ENCODE results near the gene PCNX1.
"Not testable (repeated sequence)": the region's sequence is repeated elsewhere in the genome, so short reads cannot be mapped to it uniquely, and the experiment has no call there.

The PCNX1 gene

GRCh38 chr14:70907176-70907995, at the start of gene PCNX1:
Gene PCNX1, plus strand, starts transcription at chr14:70907459. Its CDS starts 392 bp downstream, at chr14:70907851.
- H3K36me3 ChIP-seq (ENCODE audit: control insufficient read depth, insufficient read depth, low read length), result no peaks in the 10 kb centered on the region
- H3K4me3 ChIP-seq (ENCODE audit: low read length), result peak within 1 kb of the TSS; percentile 77
- no peaks in the 10 kb centered on the region for H3K27me3 ChIP-seq (ENCODE audit: control insufficient read depth, insufficient read depth, low read length)
- peak within 1 kb of the TSS; percentile 94 for H3K27ac ChIP-seq (ENCODE audit: low read depth, low read length)
- peaks cover 23% of the 10 kb centered on the region for H3K4me1 ChIP-seq (ENCODE audit: control insufficient read depth, insufficient read depth, low read length)
- peak within 1 kb of the TSS; percentile 75 for H3K9ac ChIP-seq (ENCODE audit: low read length)

DNA sequence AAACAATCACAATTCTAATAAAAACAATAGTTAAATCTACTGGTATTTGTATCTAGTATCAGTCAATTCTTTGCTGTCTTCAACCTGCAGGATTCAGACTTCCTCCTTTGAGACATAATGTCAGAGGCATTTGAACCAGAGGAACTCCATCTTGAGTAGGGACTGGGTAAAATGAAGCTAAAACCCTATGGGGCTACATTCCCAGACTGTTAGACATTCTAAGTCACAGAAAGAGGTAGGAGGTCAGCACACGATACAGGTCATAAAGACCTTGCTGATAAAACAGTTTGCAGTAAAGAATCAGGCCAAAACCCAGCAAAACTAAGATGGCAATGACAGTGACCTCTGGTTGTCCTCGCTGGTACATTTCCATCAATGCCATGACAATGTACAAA, 49.8 kb upstream of the PCNX1 start:
- no peak overlapping the region for H3K4me3 ChIP-seq (ENCODE audit: low read length)
- no peaks in the 10 kb centered on the region for H3K36me3 ChIP-seq (ENCODE audit: control insufficient read depth, insufficient read depth, low read length)
- H3K4me1 ChIP-seq (ENCODE audit: control insufficient read depth, insufficient read depth, low read length), result no peaks in the 10 kb centered on the region
- H3K27ac ChIP-seq (ENCODE audit: low read depth, low read length), result no peak overlapping the region
- H3K27me3 ChIP-seq (ENCODE audit: control insufficient read depth, insufficient read depth, low read length), result no peaks in the 10 kb centered on the region
- no peak overlapping the region for H3K9ac ChIP-seq (ENCODE audit: low read length)

GRCh38 chr14:70858641-70859040, 48.6 kb upstream of the PCNX1 start:
- no peaks in the 10 kb centered on the region for H3K4me1 ChIP-seq (ENCODE audit: control insufficient read depth, insufficient read depth, low read length)
- no peaks in the 10 kb centered on the region for H3K27me3 ChIP-seq (ENCODE audit: control insufficient read depth, insufficient read depth, low read length)
- no peak overlapping the region for H3K27ac ChIP-seq (ENCODE audit: low read depth, low read length)
- no peak overlapping the region for H3K4me3 ChIP-seq (ENCODE audit: low read length)
- no peaks in the 10 kb centered on the region for H3K36me3 ChIP-seq (ENCODE audit: control insufficient read depth, insufficient read depth, low read length)
- H3K9ac ChIP-seq (ENCODE audit: low read length), result no peak overlapping the region

DNA sequence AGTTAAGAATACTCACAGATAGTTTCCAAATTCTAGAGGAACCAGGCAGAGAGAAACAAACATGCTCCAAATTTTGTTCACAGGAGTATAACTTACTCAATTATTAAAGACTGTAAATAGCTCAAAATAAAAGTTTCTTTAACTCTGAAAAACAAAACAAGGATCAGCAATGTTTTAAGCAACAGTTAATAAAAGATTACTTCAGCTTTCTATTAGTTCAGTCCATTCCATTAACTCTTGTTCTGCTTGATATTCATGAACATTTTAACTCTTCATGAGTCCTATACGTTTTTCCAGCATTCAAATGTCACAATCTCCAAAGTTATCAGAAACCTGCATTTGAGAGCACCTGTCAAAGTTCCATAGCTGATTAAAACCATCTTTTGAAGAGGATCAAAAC, 40.3 kb upstream of the PCNX1 start:
- not testable (repeated sequence) for H3K4me3 ChIP-seq (ENCODE audit: low read length); H3K27ac ChIP-seq (ENCODE audit: low read depth, low read length); H3K27me3 ChIP-seq (ENCODE audit: control insufficient read depth, insufficient read depth, low read length); H3K4me1 ChIP-seq (ENCODE audit: control insufficient read depth, insufficient read depth, low read length); H3K9ac ChIP-seq (ENCODE audit: low read length); H3K36me3 ChIP-seq (ENCODE audit: control insufficient read depth, insufficient read depth, low read length)

- Histone ChIP-seq H3K4me3 (ENCODE audit: low read length) (no peak overlapping the region), H3K9ac (ENCODE audit: low read length) (no peak overlapping the region), H3K27ac (ENCODE audit: low read depth, low read length) (no peak overlapping the region), H3K4me1 (ENCODE audit: control insufficient read depth, insufficient read depth, low read length) (no peaks in the 10 kb centered on the region), H3K27me3 (ENCODE audit: control insufficient read depth, insufficient read depth, low read length) (no peaks in the 10 kb centered on the region), H3K36me3 (ENCODE audit: control insufficient read depth, insufficient read depth, low read length) (no peaks in the 10 kb centered on the region)
Observed at GRCh38 chr14:70871001-70871400, 36.3 kb upstream of the PCNX1 start.

- no peaks in the 10 kb centered on the region for H3K27me3 ChIP-seq (ENCODE audit: control insufficient read depth, insufficient read depth, low read length)
- no peaks in the 10 kb centered on the region for H3K36me3 ChIP-seq (ENCODE audit: control insufficient read depth, insufficient read depth, low read length)
- H3K4me1 ChIP-seq (ENCODE audit: control insufficient read depth, insufficient read depth, low read length), result no peaks in the 10 kb centered on the region
- H3K27ac ChIP-seq (ENCODE audit: low read depth, low read length), result no peak overlapping the region
- H3K9ac ChIP-seq (ENCODE audit: low read length), result no peak overlapping the region
- peak overlapping the region; percentile 9 for H3K4me3 ChIP-seq (ENCODE audit: low read length)
Observed at GRCh38 chr14:70871863-70872677, 35.2 kb upstream of the PCNX1 start.

DNA sequence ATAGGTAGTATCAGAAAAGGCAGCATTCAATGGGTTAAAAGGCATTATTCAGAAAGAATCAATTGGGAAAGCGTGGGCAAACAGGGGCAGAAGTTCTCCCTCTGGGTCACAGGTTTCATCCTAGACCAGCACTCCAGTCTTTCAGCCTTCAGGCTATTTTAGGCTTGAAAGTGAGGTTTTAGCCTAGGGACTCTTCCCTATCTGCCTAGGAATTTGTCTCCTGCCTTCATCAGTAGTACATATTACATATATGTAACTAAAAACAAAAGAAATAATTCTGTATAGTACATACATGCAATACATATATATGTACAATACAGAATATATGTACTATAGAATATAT, 34.6 kb upstream of the PCNX1 start:
- no peak overlapping the region for H3K9ac ChIP-seq (ENCODE audit: low read length)
- H3K4me3 ChIP-seq (ENCODE audit: low read length), result peak overlapping the region; percentile 9
- H3K27me3 ChIP-seq (ENCODE audit: control insufficient read depth, insufficient read depth, low read length), result no peaks in the 10 kb centered on the region
- no peaks in the 10 kb centered on the region for H3K4me1 ChIP-seq (ENCODE audit: control insufficient read depth, insufficient read depth, low read length)
- H3K27ac ChIP-seq (ENCODE audit: low read depth, low read length), result no peak overlapping the region
- H3K36me3 ChIP-seq (ENCODE audit: control insufficient read depth, insufficient read depth, low read length), result no peaks in the 10 kb centered on the region

DNA sequence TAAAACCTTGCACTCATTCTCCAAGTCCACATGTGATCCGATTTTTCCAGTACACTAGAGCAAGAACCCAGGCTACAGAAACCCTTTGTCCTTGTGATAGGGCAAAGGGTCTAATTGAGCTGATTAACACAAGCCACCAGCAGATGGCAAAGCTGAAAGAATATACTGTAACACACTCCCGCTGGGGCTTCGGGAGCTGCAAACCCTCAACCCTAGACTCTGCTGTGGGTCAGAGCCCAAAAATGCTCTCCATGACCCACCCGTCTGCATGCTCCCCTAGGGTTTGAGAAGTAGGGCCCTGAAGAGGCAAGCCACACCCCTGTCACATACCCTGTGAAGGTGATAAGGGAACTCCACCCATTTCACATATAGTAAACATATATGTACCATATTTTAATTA, 33.6 kb upstream of the PCNX1 start:
- no peaks in the 10 kb centered on the region for H3K27me3 ChIP-seq (ENCODE audit: control insufficient read depth, insufficient read depth, low read length)
- no peaks in the 10 kb centered on the region for H3K36me3 ChIP-seq (ENCODE audit: control insufficient read depth, insufficient read depth, low read length)
- no peaks in the 10 kb centered on the region for H3K4me1 ChIP-seq (ENCODE audit: control insufficient read depth, insufficient read depth, low read length)
- no peak overlapping the region for H3K4me3 ChIP-seq (ENCODE audit: low read length)
- H3K27ac ChIP-seq (ENCODE audit: low read depth, low read length), result no peak overlapping the region
- H3K9ac ChIP-seq (ENCODE audit: low read length), result no peak overlapping the region

- not testable (repeated sequence) for H3K4me3 ChIP-seq (ENCODE audit: low read length); H3K27ac ChIP-seq (ENCODE audit: low read depth, low read length); H3K4me1 ChIP-seq (ENCODE audit: control insufficient read depth, insufficient read depth, low read length); H3K27me3 ChIP-seq (ENCODE audit: control insufficient read depth, insufficient read depth, low read length); H3K9ac ChIP-seq (ENCODE audit: low read length); H3K36me3 ChIP-seq (ENCODE audit: control insufficient read depth, insufficient read depth, low read length)
Observed at GRCh38 chr14:70875811-70876460, 31.3 kb upstream of the PCNX1 start.

- no peaks in the 10 kb centered on the region for H3K27me3 ChIP-seq (ENCODE audit: control insufficient read depth, insufficient read depth, low read length)
- H3K4me3 ChIP-seq (ENCODE audit: low read length), result no peak overlapping the region
- H3K27ac ChIP-seq (ENCODE audit: low read depth, low read length), result no peak overlapping the region
- no peak overlapping the region for H3K9ac ChIP-seq (ENCODE audit: low read length)
- no peaks in the 10 kb centered on the region for H3K4me1 ChIP-seq (ENCODE audit: control insufficient read depth, insufficient read depth, low read length)
- H3K36me3 ChIP-seq (ENCODE audit: control insufficient read depth, insufficient read depth, low read length), result no peaks in the 10 kb centered on the region
Observed at GRCh38 chr14:70879448-70879847, 27.8 kb upstream of the PCNX1 start.

GRCh38 chr14:70880888-70881287, 26.4 kb upstream of the PCNX1 start:
- H3K4me1 ChIP-seq (ENCODE audit: control insufficient read depth, insufficient read depth, low read length); H3K4me3 ChIP-seq (ENCODE audit: low read length); H3K27ac ChIP-seq (ENCODE audit: low read depth, low read length); H3K27me3 ChIP-seq (ENCODE audit: control insufficient read depth, insufficient read depth, low read length); H3K36me3 ChIP-seq (ENCODE audit: control insufficient read depth, insufficient read depth, low read length); H3K9ac ChIP-seq (ENCODE audit: low read length): not testable (repeated sequence)

DNA sequence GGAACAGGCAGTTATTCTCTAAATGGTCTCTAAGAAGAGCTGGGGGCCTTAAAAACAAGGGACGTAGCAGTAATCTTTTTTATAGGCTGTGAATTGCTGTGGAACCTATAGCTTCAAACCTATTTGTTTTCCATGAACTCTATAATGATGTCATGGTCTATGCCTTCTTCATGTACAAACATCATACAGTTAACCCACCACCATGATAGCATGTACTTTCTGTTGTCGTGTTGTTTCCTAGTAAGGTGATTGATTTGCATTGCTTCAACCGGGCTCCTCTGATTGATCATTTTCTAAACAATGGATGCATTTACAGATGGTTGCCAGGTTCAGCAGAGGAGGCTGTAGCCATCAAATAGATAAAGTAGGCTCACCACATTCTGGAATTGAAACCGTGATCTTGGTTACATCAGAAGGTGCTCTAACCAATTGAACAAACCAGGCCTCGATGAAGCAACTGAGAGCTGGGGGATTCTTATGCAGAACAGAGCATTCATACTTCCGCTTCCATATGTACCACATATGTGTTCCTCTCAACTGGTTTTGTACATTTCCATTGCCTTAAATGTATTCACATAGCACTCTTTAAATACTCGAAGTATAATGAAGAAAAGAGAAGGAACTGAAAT, 25.6 kb upstream of the PCNX1 start:
- Histone ChIP-seq H3K36me3 (ENCODE audit: control insufficient read depth, insufficient read depth, low read length) (no peaks in the 10 kb centered on the region), H3K4me3 (ENCODE audit: low read length) (no peak overlapping the region), H3K4me1 (ENCODE audit: control insufficient read depth, insufficient read depth, low read length) (no peaks in the 10 kb centered on the region), H3K27ac (ENCODE audit: low read depth, low read length) (no peak overlapping the region), H3K9ac (ENCODE audit: low read length) (no peak overlapping the region), H3K27me3 (ENCODE audit: control insufficient read depth, insufficient read depth, low read length) (no peaks in the 10 kb centered on the region)
